ENCODE measurements around the gene METRN.
"Not testable (repeated sequence)": the region's sequence is repeated elsewhere in the genome, so short reads cannot be mapped to it uniquely, and the experiment has no call there.

METRN gene

DNA sequence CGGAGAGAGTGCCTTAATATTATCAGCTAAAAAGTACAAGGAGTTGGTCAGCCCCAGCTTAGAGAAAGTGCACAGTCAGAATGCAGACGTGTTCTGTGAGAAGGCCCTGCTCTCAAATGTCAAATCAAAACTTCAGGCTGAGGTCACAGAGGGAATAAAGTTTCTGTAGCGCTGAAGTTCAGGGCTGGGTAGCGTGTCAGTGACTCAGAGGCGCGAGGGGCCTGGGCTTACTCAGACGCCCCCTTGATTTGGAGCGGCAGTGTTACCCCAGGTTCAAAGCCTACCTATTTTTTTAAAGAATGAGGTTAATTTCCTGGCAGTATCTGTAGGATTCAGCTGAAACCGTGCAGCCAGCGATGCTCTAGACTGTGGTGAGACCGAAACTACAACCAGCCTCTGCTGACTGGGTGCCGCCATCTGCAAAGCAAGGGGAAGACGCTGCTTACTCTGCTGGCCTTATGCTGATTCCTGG is 21.1 kb downstream of the METRN start:
- no peak for DNase-seq (ENCODE audit: low spot score)

DNA sequence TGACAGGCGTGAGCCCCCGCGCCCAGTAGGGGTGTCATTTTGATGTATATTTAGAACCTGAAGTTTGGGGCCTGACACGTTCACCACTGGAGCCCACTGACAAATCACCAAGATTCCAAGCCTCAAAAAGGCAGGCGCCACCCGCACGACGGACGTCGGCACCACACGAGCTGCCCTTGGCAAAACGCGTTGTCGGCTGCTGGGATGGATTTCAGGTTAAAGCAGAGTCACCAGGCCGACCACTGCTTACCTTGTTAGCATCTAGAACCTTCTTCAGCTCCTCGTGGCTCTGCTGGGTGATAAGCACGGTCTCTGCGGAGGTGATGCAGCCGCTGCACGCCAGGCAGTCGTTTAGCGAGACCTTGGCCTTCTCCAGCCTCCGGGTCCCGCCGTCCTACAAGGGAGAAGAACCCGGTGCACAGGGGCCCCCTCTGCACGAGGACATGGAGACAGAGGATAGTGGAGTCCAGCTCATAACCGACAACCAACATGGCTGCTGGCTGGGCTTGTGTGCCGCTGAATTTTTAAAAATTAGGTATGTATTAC is 22.1 kb downstream of the METRN start:
- no peak for DNase-seq (ENCODE audit: low spot score)

DNA sequence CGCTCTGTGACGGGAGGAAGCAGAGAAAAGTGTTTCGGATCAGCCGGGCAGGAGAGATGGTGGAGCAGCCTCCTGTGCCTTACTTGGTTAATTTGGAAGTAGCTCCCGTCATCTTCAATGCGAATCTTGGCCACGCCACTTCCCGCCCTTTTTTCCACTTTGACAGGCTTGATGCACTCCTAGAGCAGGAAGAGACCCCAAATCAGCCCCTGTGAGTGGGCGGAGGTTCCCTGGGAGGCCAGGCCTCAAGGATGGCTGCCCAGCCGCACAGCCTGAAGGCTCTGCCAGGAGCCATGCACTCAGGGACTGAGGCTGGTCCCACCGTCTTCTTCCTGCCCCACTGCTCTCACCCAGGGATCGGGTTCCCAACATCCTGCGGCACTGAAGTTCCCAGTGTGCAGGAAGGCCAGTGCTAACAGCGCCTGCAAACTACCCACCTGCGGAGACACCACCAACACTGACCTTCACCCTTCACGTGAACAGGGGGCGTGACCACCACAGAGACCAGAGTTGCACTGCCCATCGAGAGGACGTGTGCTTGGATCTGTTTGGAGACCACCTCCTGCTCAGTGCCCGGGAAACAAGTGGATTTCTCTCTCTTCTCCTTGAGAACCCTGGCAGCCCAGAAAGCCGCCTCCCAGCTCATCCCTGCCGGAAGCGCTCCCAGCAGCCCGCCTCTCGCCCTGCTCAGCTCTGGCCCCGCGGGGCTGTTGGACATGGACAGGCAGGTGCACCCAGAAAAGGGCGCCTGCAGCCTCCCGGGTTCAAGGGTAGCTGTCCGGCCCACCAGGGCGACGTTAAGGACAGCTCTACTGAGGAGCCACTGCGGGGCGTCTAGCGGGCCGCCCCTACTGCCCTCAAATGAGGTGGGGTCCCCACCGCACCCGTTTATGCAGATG is 24.9 kb downstream of the METRN start:
- DNase-seq (ENCODE audit: low spot score), result no peak

DNA sequence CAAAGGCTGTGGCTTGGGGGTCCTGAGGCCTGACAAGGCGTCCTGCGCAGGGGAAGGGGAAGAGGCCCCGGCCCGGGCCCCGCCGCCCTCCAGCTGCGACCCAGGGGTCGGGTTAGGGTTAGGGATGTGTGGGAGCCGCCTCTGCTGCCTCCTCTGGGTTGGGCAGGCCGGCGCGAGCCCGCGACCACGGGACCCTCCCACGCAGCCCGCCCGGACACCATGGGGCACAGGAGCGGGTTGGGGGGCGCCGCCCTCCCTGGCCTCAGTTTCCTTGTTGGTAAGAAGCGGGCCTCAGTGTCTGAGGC is 25.5 kb downstream of the METRN start:
- no peak for DNase-seq (ENCODE audit: low spot score)

DNA sequence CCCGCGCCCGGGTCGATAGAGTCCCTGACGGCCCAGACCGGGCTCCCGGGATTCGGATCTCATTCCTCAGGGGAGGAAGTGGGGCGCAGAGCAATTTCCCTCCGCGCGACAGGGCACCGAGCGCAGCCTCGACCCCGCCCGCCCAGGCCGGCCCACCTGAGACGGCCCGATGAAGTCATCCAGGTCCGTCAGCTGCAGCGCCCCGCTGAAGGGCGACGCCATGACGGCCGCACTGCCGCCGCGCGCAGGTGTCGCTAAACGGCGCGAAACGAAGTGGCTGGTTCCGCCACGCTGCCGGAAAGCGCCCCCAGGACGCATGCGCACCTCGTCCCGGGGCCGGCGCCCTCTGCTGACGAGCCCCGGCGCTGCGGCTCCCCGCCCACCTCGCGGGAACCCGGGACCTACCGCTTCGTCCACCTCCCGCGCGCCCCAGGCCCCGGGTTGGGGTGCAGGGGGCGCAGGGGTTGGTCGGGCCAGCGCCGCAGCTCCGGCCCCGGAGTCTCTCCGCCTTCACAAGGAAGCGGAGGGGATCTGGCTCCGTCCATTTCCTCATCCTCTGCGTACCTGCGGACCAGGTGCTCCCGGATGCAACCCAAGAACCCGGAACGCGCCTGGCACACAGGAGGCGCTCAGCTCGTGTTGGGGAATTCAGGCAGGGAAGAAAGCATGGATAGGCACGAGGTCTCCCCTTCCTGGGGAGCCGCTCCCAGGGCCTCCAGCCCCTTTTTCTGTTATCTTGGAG is 26.0 kb downstream of the METRN start, which contains the start of gene CIAO3:
Gene CIAO3 (minus strand): TSS at position 234 of the 742 bp plus-strand sequence. CDS start 12 bp downstream, at position 222.
- DNase-seq (ENCODE audit: low spot score), result peak; percentile 93

DNA sequence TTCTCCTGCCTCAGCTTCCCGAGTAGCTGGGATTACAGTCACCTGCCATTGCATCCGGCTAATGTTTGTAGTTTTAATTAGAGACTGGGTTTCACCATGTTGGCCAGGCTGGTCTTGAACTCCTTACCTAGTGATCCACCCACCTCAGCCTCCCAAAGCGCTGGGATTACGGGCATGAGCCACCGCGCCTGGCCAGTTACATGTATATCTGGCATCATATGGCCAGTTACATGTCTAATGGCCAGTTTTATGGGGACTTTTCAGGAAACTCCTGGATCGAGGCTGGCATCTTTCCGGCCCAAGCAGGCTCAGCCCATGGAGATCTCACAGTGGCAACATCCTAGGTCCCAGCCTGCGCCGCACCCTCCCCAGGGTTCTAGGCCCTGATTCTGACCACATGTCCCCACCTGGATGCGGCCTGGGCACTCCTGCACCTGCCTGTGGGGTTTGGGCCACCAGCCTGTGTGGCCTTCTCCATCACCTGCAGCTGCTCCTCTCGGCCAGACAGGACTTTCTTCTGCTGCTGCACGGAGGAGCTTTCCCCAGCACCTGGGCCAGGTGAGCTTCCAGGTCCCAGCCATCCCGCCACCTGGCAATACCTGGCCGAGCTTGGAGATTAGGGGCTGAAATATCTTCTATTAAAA is 27.2 kb downstream of the METRN start:
- DNase-seq (ENCODE audit: low spot score), result no peak

DNA sequence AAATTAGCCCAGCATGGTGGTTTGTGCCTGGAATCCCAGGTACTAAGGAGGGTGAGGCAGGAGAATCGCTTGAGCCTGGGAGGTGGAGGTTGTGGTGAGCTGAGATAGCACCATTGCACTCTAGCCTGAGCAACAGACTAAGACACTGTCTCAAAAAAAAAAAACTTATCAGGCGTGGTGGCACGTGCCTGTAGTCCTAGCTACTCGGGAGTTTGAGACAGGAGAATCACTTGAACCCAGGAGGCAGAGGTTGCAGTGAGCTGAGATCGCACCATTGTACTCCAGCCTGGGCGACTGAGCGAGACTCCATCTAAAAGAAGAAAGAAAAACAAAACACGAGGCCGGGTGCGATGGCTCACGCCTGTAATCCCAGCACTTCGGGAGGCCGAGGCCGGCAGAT is 28.0 kb downstream of the METRN start:
- not testable (repeated sequence) for DNase-seq (ENCODE audit: low spot score)

DNA sequence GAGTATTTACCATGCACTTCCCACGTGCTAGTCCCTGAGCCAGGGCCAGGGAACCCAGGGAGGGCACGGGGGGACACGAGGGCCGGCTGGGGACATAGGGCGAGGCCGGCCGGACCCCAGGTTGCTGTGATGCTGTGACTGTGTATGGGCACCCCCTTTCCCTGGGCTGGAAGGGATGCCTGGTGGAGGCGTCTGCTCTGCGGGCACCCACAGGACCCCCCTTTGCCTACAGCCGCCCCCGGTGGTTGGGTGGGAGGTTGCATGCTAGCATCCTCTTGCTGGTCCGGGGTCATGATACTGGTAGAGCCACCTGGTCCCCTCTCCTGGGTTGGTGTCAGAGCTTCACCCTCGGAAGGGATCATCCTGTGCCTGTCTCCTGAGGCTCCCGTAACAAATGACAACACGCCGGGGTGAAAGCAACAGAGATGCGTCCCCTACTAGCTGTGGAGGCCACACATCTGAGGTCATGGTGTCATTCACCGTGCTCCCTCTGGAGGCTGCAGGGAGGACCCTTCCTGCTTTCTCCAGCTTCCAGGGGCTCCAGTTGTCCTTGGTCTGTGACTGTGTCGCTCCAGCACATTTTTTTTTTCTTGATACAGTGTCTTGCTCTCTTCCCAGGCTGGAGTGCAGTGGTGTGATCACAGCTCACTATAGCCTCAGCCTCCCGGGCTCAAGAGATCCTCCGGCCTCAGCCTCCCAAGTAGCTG is 29.0 kb downstream of the METRN start:
- no peak for DNase-seq (ENCODE audit: low spot score)

DNA sequence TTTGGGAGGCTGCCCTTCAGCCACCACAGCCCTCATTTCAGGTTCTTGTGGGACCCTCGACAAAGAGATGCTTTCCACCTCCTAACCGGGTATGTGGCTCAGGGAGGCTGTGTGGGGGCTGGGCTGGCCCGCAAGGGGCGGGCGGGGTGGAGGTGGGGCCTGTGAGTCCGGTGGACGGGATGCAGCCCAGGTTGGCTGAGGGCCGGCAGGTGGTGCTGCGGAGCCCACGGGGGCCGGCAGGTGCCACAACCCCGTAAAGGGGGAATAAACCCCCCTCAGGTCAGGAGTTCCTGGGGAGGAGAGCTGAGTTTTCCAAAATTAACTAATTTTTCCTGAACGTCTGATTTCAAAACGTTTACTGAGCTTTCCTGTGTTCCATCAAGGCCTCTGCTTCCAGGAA is 30.8 kb downstream of the METRN start:
- DNase-seq (ENCODE audit: low spot score), result no peak

DNA sequence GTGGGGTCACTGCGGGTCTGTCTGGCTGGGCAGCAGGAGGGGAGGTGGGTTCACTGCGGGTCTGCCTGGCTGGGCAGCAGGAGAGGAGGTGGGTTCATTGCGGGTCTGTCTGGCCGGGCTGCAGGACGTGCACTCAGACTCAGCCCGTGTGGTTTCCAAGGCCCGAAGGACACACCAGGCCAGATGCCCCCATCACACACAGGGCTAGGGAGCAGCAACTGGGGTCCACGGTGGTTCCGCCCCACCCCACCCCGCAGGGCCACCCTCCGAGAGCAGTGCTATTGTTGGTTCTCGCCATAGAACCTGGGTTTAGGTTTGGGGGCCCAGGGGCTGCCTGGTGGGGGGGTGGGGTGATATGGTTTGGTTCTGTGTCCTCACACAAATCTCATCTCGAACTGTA is 31.7 kb downstream of the METRN start:
- no peak for DNase-seq (ENCODE audit: low spot score)

DNA sequence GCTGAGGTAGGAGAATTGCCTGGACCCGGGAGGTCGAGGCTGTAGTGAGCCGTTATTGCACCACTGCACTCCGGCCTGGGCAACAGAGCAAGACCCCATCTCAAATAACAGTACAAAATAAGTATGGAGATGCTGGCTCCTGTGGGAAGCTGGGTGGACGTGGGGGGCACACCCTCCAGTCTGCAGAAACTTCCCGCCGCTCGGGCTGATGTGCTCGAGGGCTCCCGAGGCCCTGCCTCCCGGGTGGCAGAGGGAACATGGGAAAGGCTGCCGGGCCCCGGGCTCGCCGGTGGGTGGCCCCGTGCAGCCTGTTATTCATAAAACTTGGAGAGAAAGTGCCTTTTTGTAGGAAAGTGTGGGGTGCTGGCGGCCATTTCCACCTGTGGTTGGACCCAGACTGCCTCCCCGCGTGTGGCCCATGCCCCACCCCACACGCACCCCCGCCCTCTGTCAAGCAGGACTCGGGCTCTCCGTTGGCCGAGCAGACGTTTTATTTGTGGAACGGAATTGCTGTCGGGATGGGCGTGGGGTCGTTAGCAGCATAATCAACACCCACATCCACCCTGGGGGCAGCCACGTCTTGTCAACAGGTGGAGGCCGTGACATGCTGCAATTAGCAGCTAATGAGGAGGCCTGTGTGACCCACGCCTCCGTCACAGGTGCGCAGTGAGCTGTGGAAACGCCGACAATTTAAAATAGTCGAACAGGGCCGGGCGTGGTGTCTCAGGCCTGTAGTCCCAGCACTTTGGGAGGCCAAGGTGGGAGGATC is 33.2 kb downstream of the METRN start:
- no peak for DNase-seq (ENCODE audit: low spot score)

DNA sequence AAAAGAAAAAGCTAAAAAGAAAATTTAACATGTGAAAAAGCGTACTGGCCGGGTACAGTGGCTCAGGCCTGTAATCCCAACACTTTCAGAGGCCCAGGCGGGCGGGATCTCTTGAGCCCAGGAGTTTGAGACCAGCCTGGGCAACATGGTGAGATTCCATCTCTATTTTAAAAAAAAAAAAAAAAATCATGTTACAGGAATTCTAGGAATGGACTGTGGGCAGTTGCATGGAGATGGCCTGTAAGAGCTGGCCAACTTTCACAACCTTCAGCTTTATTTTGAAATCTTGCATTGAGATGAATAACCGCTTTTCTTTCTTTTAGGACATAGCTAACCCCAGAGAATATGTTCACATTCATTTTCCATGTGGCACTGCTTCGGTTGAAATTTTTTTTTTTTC is 34.1 kb downstream of the METRN start:
- DNase-seq (ENCODE audit: low spot score), result no peak

DNA sequence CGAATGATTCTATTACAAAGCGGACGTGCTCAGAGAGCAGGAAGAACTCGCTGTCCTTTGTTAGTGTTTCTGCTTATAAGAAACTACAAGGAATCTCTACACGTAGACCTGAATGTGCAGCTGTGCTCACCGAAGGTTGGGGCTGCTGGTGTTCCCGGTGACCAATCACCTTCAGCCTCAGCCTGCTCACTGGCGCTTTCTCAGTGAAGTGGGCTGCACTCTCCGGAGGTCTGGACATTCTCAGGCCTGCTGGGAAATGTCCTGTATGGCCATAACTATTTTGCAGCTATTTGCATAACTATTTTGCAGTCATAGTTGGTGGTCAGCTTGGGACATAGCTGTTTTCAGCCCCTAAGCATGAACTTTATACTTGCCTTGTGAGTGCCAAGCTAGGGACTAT is 35.6 kb downstream of the METRN start:
- DNase-seq (ENCODE audit: low spot score), result no peak

DNA sequence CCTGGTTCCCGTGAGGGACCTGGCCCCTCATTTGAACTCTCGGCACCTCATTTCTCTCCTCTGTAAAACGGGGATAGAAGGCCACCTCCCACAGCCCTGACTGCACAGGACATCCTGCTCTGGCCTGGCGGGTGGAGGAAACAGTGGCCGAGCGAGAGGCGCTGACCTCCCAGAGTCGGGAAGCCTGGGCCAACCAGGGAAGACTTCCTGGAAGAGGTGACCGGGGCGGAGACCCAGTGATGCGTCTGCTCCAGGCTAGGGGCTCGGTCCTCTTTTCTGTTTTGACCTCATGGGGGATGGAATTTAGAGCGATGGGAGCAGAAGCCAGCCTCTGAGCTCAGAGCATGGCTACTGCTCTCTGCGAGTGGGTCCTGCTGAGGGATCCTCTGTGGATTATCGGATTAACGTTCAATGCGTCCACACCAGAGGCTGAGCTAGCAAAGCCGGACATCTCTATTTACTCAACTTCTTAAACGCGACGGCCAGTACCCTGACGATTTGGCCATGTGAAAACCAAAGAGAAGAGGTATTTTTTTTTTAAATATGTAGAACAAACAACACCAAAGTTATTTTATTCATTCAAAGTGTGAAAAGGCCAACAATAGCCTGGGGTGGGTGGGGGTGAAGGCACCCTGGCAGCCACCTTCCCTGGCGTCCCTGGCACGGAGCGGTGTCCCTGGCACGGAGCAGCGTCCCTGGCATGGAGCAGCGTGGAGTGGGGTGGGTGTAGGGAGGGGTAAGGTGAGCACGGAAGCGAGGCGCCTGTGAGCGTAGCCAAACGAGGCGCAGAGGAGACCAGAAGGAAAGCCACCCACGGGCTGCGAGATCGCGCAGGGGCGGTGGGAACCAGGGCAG is 36.5 kb downstream of the METRN start:
- no peak for DNase-seq (ENCODE audit: low spot score)

DNA sequence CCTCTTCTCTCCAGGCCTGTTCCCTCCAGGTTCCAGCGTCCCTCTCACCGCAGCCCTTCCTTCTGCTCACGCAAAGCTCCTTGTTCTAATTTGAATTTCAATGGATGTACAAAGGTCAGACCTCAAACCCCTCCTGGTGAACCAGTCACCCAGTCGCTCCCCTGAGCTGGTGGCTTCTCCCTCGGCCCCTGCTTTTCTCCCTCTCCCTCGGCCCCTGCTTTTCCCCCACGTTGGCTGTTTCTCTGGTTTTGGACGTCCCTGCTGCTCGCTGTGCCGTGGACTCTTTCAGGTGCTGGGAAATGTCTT is 37.0 kb downstream of the METRN start:
- no peak for DNase-seq (ENCODE audit: low spot score)

DNA sequence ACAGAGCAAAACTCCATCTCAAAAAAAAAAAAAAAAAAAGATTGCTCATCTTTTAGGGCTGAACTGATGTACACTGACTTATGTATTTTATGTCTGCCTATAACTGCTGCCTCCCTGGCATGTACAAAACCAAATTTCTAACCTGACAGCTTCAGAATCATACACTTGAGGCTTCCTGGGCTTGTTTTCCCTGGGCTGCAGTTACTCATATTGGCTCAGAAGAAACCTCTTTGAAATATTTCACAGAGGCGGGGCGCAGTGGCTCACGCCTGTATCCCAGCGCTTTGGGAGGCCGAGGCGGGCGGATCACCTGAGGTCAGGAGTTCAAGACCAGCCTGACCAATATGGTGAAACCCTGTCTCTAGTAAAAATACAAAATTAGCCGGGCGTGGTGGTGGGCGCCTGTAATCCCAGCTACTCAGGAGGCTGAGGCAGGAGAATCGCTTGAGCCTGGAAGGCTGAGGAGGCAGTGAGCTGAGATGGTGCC is 39.2 kb downstream of the METRN start:
- not testable (repeated sequence) for DNase-seq (ENCODE audit: low spot score)

DNA sequence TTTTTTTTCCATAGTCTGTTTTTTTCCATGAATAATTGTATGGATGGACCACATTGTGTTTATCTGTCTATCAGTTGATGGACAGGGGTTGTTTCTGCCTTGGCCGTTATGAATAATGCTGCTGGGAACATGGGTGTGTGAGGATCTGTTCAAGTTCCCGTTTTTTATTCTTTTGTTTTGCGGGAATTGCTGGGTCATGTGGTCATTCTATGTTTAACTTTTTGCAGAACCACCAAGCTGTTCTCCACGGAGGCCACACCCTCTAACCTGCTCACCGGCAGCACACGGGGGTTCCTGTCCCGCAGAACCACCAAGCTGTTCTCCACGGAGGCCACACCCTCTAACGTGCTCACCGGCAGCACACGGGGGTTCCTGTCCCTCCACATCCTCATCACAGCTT is 39.7 kb downstream of the METRN start:
- DNase-seq (ENCODE audit: low spot score), result no peak

DNA sequence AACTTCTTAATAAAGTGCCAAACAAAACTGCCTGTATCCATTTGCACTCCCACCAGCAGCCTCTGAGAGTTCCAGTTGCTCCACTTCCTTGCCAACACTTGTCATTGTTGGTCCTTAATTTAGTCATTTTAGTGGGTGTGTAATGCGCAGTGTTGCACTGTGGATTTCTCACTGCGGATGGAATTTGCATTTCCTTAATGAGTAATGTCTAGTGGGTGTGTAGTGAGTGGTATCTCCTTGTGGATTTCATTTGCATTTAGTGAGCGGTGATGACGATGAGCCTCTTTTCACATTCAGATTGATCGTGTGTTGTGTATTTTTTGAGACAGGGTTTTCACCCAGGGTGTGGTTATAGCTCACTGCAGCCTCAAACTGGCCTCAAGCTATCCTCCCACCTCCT is 41.5 kb downstream of the METRN start:
- DNase-seq (ENCODE audit: low spot score), result no peak

DNA sequence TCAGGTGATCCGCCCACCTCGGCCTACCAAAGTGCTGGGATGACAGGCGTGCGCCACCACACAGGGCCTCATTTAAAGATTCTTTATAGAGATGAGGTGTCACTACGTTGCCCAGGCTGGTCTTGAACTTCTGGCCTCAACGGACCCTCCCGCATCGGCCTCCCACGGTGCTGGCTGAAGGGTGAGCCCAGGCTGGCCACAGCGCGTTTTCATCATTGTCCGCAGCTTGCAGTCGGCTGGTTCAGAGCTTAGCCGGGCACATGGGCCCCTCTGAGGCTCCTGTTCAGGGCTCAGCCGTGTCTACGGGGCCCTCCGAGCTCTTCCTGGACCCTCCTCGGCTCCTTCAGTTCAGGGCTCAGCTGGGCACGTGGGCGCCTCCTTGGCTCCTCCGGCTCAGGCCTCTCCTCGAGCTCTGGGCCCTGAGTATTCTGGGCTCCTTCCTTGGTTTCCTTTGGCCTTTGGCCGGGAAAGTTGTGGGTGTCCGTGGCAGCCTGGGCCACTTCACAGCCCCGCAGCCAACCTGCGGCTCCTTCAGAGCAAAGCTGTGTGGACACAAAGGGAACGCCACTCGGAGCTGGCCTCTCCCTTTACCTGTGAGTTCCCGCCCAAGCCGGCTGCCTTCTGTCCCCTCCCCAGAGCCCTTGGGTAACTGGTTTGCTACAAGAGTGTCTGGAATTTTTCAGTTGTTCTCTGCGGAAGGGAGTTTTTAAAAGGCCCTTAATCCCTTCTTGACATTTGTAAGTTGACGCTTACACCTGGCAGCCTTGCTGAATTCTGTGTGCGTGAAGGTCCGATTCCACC is 44.4 kb downstream of the METRN start:
- DNase-seq (ENCODE audit: low spot score), result no peak
